OCI-LY7 (cell line): ENCODE data around the gene RBSN. TPM values are rescaled to one million over a fixed set of nuclear protein-coding genes. Genes with fewer than 3 reads are reported as not detected.

Experiments
- BruUV-seq: library from RNA; stranded (reverse); fragments of 400-500 nt; replicated peaks from 2 replicates; lab custom pipeline; 2021; lab: Mats Ljungman, UMichigan
- CTCF ChIA-PET: fragments of 300-600 bp; sonication (Branson Sonifier 250); formaldehyde crosslinking; loops from one replicate; lab custom pipeline; 2022; ENCODE audit warnings: antibody characterized with exemption; ENCODE audit not compliant: unreplicated experiment; lab: Charles Lee
- POLR2A ChIA-PET: fragments of 300-600 bp; sonication (Branson Sonifier 250); formaldehyde crosslinking; loops from one replicate; lab custom pipeline; 2022; ENCODE audit warnings: antibody characterized with exemption; lab: Charles Lee
- DNase-seq: peaks from one replicate; pipeline ENCODE4 v3.0.0-alpha.2; 2015; ENCODE audit warnings: low spot score
- H2AFZ ChIP-seq: fragments of 200-600 bp; sonication (generic), shearing (Covaris generic); 2 replicates; pipeline ENCODE4 v1.6.1; 2014; ENCODE audit warnings: mild to moderate bottlenecking, antibody characterized with exemption, low read length, moderate library complexity
- H3K27ac ChIP-seq: fragments of 200-600 bp; sonication (generic); 2 replicates; pipeline ENCODE4 v1.5.1; 2014; ENCODE audit warnings: mixed run types, low read depth, mild to moderate bottlenecking, moderate library complexity, low read length, inconsistent platforms; ENCODE audit not compliant: poor library complexity, severe bottlenecking
- H3K36me3 ChIP-seq: fragments of 200-600 bp; sonication (generic); 2 replicates; pipeline ENCODE4 v1.6.1; 2014; ENCODE audit warnings: mild to moderate bottlenecking, antibody characterized with exemption, low read length, moderate library complexity, mixed read lengths; ENCODE audit not compliant: insufficient read depth
- H3K4me1 ChIP-seq: fragments of 200-600 bp; sonication (generic); 2 replicates; pipeline ENCODE4 v1.5.1; 2014; ENCODE audit warnings: mild to moderate bottlenecking, low read length; ENCODE audit not compliant: insufficient read depth, poor library complexity, severe bottlenecking
- H3K4me2 ChIP-seq: fragments of 200-600 bp; sonication (generic); 2 replicates; pipeline ENCODE4 v1.6.1; 2014; ENCODE audit warnings: mild to moderate bottlenecking, low read length
- H3K4me3 ChIP-seq: fragments of 200-600 bp; sonication (generic); 2 replicates; pipeline ENCODE4 v1.5.1; 2014; ENCODE audit warnings: mild to moderate bottlenecking, low read depth, low read length; ENCODE audit not compliant: poor library complexity, severe bottlenecking
- H3K79me2 ChIP-seq: fragments of 200-600 bp; sonication (generic); 2 replicates; pipeline ENCODE4 v1.6.1; 2016; ENCODE audit warnings: low read depth, mild to moderate bottlenecking, low read length, moderate library complexity, mixed read lengths; ENCODE audit not compliant: insufficient read depth
- H3K9me2 ChIP-seq: fragments of 200-600 bp; sonication (generic); 2 replicates; pipeline ENCODE4 v1.6.1; 2016; ENCODE audit warnings: mild to moderate bottlenecking, low read length, mixed read lengths; ENCODE audit not compliant: insufficient read depth
- H3K9me3 ChIP-seq: fragments of 200-600 bp; sonication (generic); 2 replicates; pipeline ENCODE4 v1.6.1; 2014; ENCODE audit warnings: mild to moderate bottlenecking, mixed run types, low read length, mixed read lengths
- H4K20me1 ChIP-seq: fragments of 200-600 bp; sonication (generic); 2 replicates; pipeline ENCODE4 v1.6.1; 2014; ENCODE audit warnings: mild to moderate bottlenecking, antibody characterized with exemption, low read length, moderate library complexity, mixed read lengths; ENCODE audit not compliant: insufficient read depth
- EZH2phosphoT487 ChIP-seq: fragments of 200-600 bp; sonication (generic); IDR thresholded peaks from 2 replicates; pipeline ENCODE4 v1.6.1; 2018; ENCODE audit warnings: low read depth, borderline replicate concordance, mild to moderate bottlenecking, mixed run types, antibody characterized with exemption, low read length, moderate library complexity, mixed read lengths
- intact Hi-C: fragments of 100-400 bp; cut with micrococcal nuclease; formaldehyde crosslinking; loops from one replicate; pipeline ENCODE4 v1.10.0; 2022; ENCODE audit not compliant: unreplicated experiment
- total RNA-seq, 2 experiments: library from RNA; depleted of rRNA in 1 of 2; stranded (reverse); fragments of >200 nt in 1 of 2; shearing (Covaris generic) in 1 of 2; gene quantifications; 2 replicates each; pipeline ENCODE4 v1.2.3, GENCODE V29; 2014 to 2022
- TF ChIP-seq, protein P1 (sequence below): fragments of 200-600 bp; sonication (generic); conservative IDR thresholded peaks from 2 replicates; pipeline ENCODE4 v1.5.1; 2014; ENCODE audit warnings: mild to moderate bottlenecking, antibody characterized with exemption, low read length, moderate library complexity, mixed read lengths

RBSN gene
- total RNA-seq, 2 experiments from 2014 or later = 13.3 to 21.4 TPM

DNA sequence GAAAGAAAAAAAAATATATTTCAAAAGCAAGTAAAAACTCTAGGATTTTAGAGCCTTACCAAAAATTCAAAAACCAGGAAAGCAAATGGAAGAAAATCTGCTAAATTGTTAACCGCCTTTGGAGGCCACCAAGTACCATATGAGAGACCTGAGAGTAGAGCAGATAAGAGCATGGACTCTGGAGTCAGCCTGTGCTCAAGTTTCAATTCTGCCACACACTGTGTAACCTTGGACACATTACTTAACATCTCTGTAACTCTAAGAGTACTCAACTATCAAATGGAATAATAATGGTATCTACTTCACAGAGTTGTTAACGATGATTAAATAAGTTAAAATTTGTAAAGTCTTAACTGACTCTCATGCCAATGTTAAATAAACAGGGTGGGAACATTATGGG lies 12.7 kb downstream of the RBSN start:
- no peak overlapping the region for H3K4me2 ChIP-seq
- ChIA-PET CTCF (no interaction called here), POLR2A (interaction anchor here (0.6 to 0.7 kb wide), 3 partner anchors 10 to 1645 kb away, joined by 3 read pairs; no protein-coding TSS in a partner anchor)
- H3K9me3 ChIP-seq = no peaks in the 10 kb centered on the region
- H3K9me2 ChIP-seq = no peaks in the 10 kb centered on the region
- H3K27ac ChIP-seq = no peak overlapping the region
- H3K36me3 ChIP-seq = peaks cover 86% of the 10 kb centered on the region
- no peak overlapping the region for H3K4me3 ChIP-seq
- H2AFZ ChIP-seq = no peak overlapping the region
- H3K4me1 ChIP-seq = no peaks in the 10 kb centered on the region
- no peak for DNase-seq
- H4K20me1 ChIP-seq = no peaks in the 10 kb centered on the region
- TF ChIP-seq, protein P1, sequence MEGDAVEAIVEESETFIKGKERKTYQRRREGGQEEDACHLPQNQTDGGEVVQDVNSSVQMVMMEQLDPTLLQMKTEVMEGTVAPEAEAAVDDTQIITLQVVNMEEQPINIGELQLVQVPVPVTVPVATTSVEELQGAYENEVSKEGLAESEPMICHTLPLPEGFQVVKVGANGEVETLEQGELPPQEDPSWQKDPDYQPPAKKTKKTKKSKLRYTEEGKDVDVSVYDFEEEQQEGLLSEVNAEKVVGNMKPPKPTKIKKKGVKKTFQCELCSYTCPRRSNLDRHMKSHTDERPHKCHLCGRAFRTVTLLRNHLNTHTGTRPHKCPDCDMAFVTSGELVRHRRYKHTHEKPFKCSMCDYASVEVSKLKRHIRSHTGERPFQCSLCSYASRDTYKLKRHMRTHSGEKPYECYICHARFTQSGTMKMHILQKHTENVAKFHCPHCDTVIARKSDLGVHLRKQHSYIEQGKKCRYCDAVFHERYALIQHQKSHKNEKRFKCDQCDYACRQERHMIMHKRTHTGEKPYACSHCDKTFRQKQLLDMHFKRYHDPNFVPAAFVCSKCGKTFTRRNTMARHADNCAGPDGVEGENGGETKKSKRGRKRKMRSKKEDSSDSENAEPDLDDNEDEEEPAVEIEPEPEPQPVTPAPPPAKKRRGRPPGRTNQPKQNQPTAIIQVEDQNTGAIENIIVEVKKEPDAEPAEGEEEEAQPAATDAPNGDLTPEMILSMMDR = no peak
- no peak for TF ChIP-seq EZH2phosphoT487
- H3K79me2 ChIP-seq = no peaks in the 10 kb centered on the region
- intact Hi-C loops = no loop called here
- no TSS peak for BruUV-seq

DNA sequence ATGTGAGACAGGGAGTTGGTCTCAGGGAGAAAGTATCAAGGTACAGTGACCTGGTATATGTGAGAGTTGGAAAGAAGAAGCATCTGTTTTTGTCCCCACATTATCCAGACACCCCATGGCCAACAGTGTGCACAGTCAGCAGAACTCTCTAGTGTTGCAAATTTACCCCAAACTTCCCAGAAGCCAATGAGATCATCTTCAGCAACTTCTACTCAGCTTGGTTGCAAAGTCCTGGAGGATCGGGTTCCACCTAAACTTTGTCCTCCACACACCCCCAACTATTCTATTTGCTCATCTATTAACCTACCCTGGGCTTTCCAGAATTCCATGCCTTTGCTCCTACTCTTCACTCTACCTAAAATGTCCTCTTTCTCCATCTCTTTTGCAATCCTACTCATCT lies 15.7 kb downstream of the RBSN start:
- intact Hi-C loops = no loop called here
- TF ChIP-seq, protein P1 = no peak
- no peak for TF ChIP-seq EZH2phosphoT487
- Histone ChIP-seq H4K20me1 (no peaks in the 10 kb centered on the region), H3K4me1 (no peaks in the 10 kb centered on the region), H2AFZ (no peak overlapping the region), H3K27ac (no peak overlapping the region), H3K9me3 (no peaks in the 10 kb centered on the region), H3K79me2 (no peaks in the 10 kb centered on the region), H3K9me2 (no peaks in the 10 kb centered on the region), H3K36me3 (peaks cover 93% of the 10 kb centered on the region), H3K4me3 (no peak overlapping the region), H3K4me2 (no peak overlapping the region)
- no peak for DNase-seq
- no TSS peak for BruUV-seq
- ChIA-PET CTCF (no interaction called here), POLR2A (interaction anchor here (1.7 kb wide), 1 partner anchor 9 kb away, joined by 8 read pairs; no protein-coding TSS in a partner anchor)

DNA sequence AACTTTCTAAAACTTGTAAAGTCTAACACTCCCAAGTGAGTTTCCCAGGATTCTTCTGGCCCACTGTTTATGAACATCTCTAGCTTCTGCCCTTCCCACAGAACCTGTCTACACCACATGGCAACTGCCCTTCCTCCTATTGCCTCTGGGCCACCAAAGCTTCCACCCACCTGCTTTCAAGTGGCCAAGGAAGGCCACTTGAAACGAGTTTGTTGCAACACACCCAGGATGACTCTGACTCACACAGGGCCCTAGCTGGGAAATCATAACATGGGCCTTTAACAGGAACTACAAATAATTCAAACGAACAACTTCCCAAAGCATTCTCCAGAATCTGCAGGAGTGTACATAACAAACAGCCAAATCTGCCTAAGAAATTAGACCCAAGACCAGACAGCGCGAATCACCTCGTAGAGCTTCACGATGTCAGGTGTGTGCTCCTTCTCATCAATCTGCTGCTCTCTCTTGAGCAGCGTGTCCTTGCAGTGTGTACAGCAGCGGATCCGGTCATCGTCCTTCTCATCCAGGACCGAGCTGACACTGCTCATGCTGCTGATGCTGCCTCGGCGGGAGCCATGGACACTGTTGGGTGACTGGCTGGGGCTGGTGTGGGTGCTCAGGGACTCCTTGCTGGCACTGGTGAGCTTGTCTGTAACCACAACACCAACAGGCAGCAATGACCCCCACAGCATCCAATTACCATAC lies 16.8 kb downstream of the RBSN start:
- H3K27ac ChIP-seq = no peak overlapping the region
- CTCF ChIA-PET = interaction anchor here (0.5 to 1.0 kb wide), 2 partner anchors 13 to 129 kb away, joined by 3 read pairs; no protein-coding TSS in a partner anchor

More for the DNA sequence above, 16.8 kb downstream of the RBSN start:
- no peak overlapping the region for H3K4me3 ChIP-seq
- H3K79me2 ChIP-seq = no peaks in the 10 kb centered on the region
- intact Hi-C loops = no loop called here
- POLR2A ChIA-PET = interaction anchor here (1.7 kb wide), 1 partner anchor 10 kb away, joined by 8 read pairs; no protein-coding TSS in a partner anchor
- H3K9me2 ChIP-seq = no peaks in the 10 kb centered on the region
- peaks cover 94% of the 10 kb centered on the region for H3K36me3 ChIP-seq
- DNase-seq = no peak
- no TSS peak for BruUV-seq
- no peaks in the 10 kb centered on the region for H4K20me1 ChIP-seq
- H2AFZ ChIP-seq = no peak overlapping the region
- no peaks in the 10 kb centered on the region for H3K4me1 ChIP-seq
- H3K9me3 ChIP-seq = no peaks in the 10 kb centered on the region
- H3K4me2 ChIP-seq = no peak overlapping the region
- TF ChIP-seq, protein P1 = no peak
- no peak for TF ChIP-seq EZH2phosphoT487
